IgD-negative memory B cell (primary cell): ENCODE data around the gene KLHL29. TPM values are rescaled to one million over a fixed set of nuclear protein-coding genes. Genes with fewer than 3 reads are reported as not detected.

Experiments used
- H3K27ac Mint-ChIP-seq, 3 donors: one replicate each; pipeline ENCODE4 v1.8.0; 2020 to 2022; ENCODE audit warnings: mild to moderate bottlenecking in 3 of 3, mixed read lengths in 3 of 3, moderate library complexity in 1 of 3
- H3K27me3 Mint-ChIP-seq: one replicate; pipeline ENCODE4 v1.8.0; 2021; ENCODE audit warnings: mixed read lengths
- H3K36me3 Mint-ChIP-seq: one replicate; pipeline ENCODE4 v1.8.0; 2020; ENCODE audit warnings: mild to moderate bottlenecking, mixed read lengths
- H3K4me1 Mint-ChIP-seq, 3 donors: one replicate each; pipeline ENCODE4 v1.8.0; 2020 to 2022; ENCODE audit warnings: mixed read lengths in 3 of 3, mild to moderate bottlenecking in 1 of 3
- H3K4me3 Mint-ChIP-seq, 4 donors: one replicate each; pipeline ENCODE4 v1.8.0; 2020 to 2022; ENCODE audit warnings: mild to moderate bottlenecking in 4 of 4, mixed read lengths in 4 of 4, moderate library complexity in 3 of 4
- H3K9me3 Mint-ChIP-seq, 3 donors: one replicate each; pipeline ENCODE4 v1.8.0; 2020 to 2021; ENCODE audit warnings: mixed read lengths in 3 of 3, mild to moderate bottlenecking in 1 of 3
- polyA plus RNA-seq: library from polyadenylated mRNA; unstranded; fragments of 300-500 nt; fragmentation: Illumina TruSeq; gene quantifications from one replicate; pipeline ENCODE4 v1.2.3, GENCODE V29; 2021

The KLHL29 gene
- polyA plus RNA-seq, 1 donor from 2014 or later, result 0.11 TPM

DNA sequence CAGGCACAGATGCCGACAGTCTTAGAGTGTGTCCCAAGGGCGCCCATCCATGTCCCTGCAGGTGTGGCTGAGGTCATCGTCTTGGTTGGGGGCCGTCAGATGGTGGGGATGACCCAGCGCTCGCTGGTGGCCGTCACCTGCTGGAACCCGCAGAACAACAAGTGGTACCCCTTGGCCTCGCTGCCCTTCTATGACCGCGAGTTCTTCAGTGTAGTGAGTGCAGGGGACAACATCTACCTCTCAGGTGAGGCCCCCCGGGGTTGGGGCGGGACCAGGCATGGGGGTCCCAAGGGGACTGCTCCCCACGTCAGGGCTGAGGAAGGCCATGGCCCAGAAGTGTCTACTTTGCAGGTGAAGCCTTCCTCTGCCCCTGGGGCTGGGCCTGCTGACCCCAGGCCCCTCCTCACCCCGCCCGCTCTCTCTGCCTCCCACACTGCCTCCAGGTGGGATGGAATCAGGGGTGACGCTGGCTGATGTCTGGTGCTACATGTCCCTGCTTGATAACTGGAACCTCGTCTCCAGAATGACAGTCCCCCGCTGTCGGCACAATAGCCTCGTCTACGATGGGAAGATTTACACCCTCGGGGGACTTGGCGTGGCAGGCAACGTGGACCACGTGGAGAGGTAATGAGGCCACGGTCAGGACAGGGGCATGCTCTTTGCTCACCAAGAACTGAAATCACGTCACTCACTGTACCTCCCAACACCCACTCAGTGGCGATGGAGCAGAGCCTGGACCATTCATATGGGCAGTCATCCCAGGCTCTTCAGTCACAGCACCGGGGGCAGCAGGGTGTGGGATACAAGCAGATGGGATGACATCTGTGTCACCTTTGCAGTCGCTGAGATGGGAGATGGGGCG is 311.1 kb downstream of the KLHL29 start:
- Mint-ChIP-seq H3K27ac (no peak overlapping the region), H3K4me1 (peaks cover 0 to 4% (median 0%) of the 10 kb centered on the region in 3 donors), H3K4me3 (no peak overlapping the region), H3K27me3 (no peaks in the 10 kb centered on the region), H3K9me3 (no peaks in the 10 kb centered on the region), H3K36me3 (peaks cover 12% of the 10 kb centered on the region)

DNA sequence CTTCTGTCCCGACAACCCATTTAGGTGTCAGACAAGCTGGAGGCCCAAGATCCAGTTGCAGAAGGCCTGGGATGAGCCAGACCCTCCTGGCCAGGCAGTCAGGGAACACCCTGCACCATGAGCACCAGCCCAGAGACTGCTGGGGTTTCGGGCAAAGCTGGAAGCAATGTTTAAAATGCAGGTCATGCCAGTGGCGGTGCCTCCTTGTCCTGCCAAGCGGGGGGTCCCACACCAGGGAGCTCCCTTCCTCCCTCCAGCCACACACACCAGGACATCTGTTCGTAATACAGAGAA is 311.7 kb downstream of the KLHL29 start:
- no peak overlapping the region for H3K4me3 Mint-ChIP-seq
- H3K9me3 Mint-ChIP-seq, result no peaks in the 10 kb centered on the region
- no peaks in the 10 kb centered on the region for H3K27me3 Mint-ChIP-seq
- H3K4me1 Mint-ChIP-seq, result peaks cover 0 to 4% (median 0%) of the 10 kb centered on the region in 3 donors
- peaks cover 10% of the 10 kb centered on the region for H3K36me3 Mint-ChIP-seq
- no peak overlapping the region for H3K27ac Mint-ChIP-seq

DNA sequence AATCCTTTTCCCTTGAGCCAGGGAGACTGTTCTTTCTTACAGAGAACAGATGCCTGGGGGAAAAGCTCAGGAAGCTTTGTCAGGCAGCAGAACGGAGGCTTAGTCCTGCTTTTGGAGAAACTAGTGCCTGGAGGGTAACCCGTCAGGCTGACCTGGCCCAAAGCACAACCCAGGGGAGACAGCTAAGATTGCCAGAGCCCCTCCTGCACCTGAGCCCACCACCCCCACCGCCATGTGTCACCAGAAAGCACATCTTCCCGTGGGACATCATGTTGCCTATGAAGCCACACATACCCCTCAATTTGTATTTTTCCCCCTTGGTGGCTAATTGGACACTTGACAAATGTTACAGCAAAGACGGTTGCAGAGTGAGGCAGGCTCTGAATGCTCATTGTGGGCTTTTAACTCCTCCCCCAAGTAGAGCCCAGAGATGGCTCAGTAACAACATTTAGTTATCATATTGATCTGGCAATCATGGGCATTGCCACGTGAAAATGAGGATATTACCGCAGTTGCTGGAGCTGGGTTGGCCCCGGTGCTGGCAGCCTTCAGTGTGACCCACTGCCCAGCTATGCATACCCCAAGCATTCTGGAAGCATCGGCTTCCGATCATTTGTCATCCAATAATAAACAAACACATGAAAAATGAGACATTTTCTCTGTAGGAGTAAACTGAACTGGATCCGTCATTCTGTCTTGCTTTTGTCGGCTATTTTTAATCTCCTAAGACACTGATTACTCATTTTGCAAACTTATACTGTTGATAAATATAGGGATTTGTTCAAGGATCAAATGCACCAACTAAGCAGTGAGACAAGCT is 312.5 kb downstream of the KLHL29 start:
- Mint-ChIP-seq H3K4me3 (no peak overlapping the region), H3K27ac (no peak overlapping the region), H3K27me3 (no peaks in the 10 kb centered on the region), H3K9me3 (no peaks in the 10 kb centered on the region), H3K4me1 (peaks cover 0 to 5% (median 0%) of the 10 kb centered on the region in 3 donors), H3K36me3 (peaks cover 8% of the 10 kb centered on the region)

DNA sequence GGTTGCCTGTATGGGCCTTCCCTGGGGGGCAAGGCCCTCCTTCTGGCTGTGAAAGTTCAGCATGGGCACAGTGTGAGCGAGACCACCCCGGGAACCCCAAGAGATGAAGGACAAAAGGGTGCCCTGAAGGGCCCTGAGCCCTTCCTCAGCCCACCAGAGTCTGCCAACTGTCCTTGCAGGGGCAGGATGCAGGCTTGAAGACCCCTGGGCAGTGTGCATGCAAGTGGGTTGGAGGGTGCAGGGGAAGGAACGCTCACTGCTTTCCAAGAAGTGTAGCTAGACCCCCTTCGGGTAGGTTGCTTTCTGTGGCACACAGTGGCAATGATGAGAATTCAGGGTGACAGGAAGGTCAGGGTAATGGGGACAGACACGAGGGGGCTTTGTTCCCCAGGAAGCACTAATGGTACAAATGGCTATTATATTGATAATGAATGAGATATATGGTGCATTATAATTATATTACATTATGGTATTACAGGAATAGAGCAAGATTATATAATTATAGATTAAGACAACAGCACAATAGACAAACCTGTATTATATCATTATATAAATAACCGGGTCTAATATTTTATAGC is 313.2 kb downstream of the KLHL29 start:
- Mint-ChIP-seq H3K4me1 (peaks cover 0 to 5% (median 0%) of the 10 kb centered on the region in 3 donors), H3K9me3 (no peaks in the 10 kb centered on the region), H3K27ac (no peak overlapping the region)

DNA sequence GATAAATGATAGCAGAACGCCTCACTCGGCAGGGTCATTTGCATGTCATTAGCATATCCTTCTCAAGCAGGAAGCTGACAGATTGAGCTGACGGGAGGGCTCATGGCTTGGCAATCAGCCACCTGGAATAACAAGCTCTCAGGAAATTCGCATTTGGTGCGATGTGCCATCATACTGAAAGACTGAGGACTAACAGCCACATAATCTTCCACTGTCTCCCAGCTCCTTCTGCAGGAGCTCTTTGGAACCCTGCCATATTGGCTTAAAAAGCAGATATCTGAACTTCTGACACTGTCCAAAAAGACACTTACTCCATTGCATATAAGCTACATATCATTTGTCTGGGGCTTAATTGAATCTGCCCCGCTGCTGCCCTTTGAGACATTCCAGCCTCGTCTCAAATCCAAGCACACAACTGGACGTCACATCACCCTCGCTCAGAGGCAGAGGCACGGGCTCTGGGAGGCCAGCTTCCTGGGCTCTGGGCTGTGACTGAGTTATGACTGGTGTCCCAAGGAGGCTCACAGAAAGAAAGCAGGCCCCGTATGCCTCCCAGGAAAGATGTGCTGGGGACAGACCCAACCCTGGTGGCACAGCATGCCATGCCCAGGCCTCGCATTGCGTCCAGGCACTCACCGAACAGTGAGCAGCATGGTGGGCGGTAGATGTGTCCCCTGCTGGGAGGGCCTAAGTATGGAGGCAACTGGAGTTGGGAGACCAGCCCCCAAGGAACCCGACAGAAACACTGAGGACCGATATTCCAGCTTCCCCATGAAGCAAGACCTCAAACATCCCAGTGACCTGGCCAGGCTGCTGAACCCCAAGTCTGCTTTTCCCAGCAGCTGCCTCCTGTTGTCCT is 314.0 kb downstream of the KLHL29 start:
- H3K4me3 Mint-ChIP-seq, result no peak overlapping the region
- no peaks in the 10 kb centered on the region for H3K27me3 Mint-ChIP-seq
- peaks cover 7% of the 10 kb centered on the region for H3K36me3 Mint-ChIP-seq
- H3K9me3 Mint-ChIP-seq, result no peaks in the 10 kb centered on the region
- H3K4me1 Mint-ChIP-seq, result peaks cover 0 to 5% (median 0%) of the 10 kb centered on the region in 3 donors
- no peak overlapping the region for H3K27ac Mint-ChIP-seq

More for the DNA sequence above, 313.2 kb downstream of the KLHL29 start:
- Mint-ChIP-seq H3K4me3 (no peak overlapping the region), H3K27me3 (no peaks in the 10 kb centered on the region), H3K36me3 (peaks cover 7% of the 10 kb centered on the region)

DNA sequence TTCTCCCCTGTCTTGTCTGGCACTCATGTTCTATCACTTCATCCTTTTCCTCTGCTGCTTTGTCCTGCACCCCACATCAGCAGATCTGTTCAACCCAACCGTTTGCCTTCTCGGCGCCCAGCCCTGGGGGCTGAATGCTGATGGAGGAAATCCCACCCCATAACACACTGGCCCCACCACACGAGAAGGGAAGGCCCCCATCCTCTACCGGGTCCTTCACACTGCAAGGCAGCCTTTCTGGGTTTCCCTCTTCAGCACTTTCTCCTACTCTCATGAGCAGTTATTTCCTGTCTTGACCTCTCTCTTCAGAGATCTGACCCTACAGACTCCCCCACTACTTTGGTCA is 314.6 kb downstream of the KLHL29 start:
- Mint-ChIP-seq H3K4me3 (no peak overlapping the region), H3K27me3 (no peaks in the 10 kb centered on the region), H3K9me3 (no peaks in the 10 kb centered on the region), H3K4me1 (peaks cover 0 to 5% (median 0%) of the 10 kb centered on the region in 3 donors), H3K27ac (no peak overlapping the region), H3K36me3 (peaks cover 7% of the 10 kb centered on the region)

DNA sequence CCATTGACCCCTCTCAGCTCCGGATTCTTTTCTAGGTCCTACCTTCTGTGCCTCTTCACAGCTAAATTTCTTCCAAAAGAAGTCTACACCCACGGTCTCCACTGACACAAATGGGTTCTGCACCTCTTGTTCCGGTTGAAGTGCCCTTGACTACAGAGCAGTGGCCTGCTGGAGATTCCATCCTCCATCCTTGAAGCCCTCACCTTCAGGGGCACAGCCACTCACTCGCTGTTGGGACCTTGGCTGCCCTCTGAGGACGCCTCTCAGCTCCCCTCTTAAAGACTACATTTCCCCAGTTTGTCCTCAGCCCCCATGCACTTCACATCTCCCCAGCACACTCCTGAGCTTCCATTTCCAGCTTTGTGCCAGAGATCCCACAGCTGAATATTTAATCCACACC is 315.6 kb downstream of the KLHL29 start:
- H3K4me1 Mint-ChIP-seq, result peaks cover 0 to 2% (median 0%) of the 10 kb centered on the region in 3 donors
- no peaks in the 10 kb centered on the region for H3K9me3 Mint-ChIP-seq
- no peak overlapping the region for H3K4me3 Mint-ChIP-seq
- no peak overlapping the region for H3K27ac Mint-ChIP-seq
- peaks cover 12% of the 10 kb centered on the region for H3K36me3 Mint-ChIP-seq
- H3K27me3 Mint-ChIP-seq, result no peaks in the 10 kb centered on the region

DNA sequence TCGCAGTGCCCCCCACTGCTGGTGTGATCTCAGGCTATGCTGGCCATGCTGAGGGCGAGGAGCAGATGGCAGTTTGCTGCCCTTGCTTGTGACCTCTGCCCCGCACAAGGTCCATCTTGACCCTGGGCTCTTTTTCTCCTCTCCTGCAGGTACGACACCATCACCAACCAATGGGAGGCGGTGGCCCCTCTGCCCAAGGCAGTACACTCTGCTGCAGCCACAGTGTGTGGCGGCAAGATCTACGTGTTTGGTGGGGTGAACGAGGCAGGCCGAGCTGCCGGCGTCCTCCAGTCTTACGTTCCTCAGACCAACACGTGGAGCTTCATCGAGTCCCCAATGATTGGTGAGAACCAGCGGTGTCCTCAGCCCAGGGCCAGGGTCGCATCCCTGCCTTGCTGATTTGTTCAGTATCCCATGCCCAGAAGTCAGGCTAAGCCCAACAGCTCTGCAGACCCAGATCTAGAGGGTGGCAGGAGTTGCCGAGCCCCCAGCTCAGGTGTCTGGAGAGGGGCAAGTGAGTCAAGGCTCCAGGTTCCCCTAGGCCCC is 318.1 kb downstream of the KLHL29 start:
- peak overlapping the region in 1 of 4 donors; percentile 34 for H3K4me3 Mint-ChIP-seq
- peaks cover 28% of the 10 kb centered on the region for H3K36me3 Mint-ChIP-seq
- peaks cover 0 to 2% (median 0%) of the 10 kb centered on the region in 3 donors for H3K4me1 Mint-ChIP-seq
- no peaks in the 10 kb centered on the region for H3K27me3 Mint-ChIP-seq
- no peaks in the 10 kb centered on the region for H3K9me3 Mint-ChIP-seq
- H3K27ac Mint-ChIP-seq, result no peak overlapping the region

DNA sequence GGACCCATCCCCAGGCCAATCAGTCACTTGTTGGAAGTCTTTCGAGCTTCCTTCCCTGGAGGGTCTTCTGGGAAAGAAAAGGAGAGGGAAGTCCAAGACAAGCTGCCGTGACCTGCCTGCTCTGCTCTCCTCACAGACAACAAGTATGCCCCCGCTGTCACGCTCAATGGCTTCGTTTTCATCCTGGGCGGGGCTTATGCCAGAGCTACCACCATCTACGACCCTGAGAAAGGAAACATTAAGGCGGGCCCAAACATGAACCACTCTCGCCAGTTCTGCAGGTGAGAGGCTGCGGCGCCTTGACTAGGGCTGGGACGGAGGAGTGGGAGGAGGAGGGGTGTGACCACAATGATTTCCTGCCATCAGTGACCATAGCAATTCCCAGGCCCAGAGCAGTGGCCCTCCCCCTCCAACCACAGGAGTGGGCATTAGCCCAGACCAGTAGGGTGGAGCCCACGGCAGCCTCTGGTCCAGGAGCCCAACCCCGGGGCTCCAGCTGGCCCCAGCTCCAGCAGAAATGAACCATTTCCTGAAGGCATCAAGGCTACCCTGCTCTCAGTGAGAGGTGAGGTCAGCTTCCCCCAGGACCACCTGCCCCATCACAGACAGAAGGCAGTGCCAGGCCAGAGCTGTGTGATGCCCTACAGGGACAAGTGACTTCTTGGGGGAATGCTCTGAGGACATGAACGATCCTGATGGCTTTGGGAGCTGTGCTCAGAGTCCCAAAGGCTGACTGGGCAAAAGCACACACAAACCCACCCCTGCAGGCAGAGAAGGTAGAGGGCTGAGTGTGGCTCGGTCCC is 318.8 kb downstream of the KLHL29 start:
- no peak overlapping the region for H3K27ac Mint-ChIP-seq
- H3K4me1 Mint-ChIP-seq, result peaks cover 0 to 2% (median 0%) of the 10 kb centered on the region in 3 donors
- H3K36me3 Mint-ChIP-seq, result peaks cover 28% of the 10 kb centered on the region
- H3K27me3 Mint-ChIP-seq, result no peaks in the 10 kb centered on the region
- H3K9me3 Mint-ChIP-seq, result no peaks in the 10 kb centered on the region
- H3K4me3 Mint-ChIP-seq, result no peak overlapping the region

DNA sequence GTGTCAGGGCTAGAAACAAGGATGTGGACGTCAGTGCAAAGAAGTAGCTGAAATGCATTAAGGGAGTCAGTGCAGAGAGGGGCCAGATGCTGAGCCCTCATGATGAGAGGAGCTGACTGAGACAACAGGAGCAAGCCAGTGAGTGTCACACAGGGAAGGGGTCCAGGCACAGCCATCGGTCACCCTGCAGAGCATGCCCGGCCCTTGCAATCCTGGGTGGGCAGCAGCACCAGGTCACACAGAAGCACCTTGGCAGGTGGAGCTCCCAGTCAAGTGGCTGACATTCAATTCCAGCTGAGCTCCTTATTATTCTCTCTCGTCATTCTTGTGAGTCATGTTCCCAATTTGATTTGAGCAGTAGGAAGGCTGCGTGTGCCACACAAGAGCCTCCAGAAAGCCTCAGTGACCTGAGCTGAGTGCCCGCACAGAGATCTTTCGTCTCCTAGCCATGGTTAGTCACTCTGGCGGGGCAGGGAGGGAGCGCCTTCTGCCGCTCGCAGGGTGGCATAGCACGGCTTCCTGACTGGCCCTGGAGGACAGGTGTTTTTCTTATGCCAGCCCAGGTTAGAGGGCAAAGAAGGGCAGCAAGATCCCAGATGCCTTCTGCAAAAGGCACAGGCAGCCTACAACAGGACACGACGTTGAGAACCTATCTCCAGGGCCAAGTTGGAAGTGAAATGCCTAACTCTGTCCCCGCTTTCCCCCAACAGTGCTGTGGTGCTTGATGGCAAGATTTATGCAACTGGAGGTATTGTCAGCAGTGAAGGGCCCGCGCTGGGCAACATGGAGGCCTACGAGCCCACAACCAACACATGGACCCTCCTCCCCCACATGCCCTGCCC is 321.0 kb downstream of the KLHL29 start:
- peaks cover 24% of the 10 kb centered on the region for H3K36me3 Mint-ChIP-seq
- no peak overlapping the region for H3K4me3 Mint-ChIP-seq
- peak overlapping the region in 1 of 3 donors; percentile 59 for H3K27ac Mint-ChIP-seq
- H3K4me1 Mint-ChIP-seq, result peaks cover 0 to 1% (median 0%) of the 10 kb centered on the region in 3 donors
- H3K27me3 Mint-ChIP-seq, result no peaks in the 10 kb centered on the region
- no peaks in the 10 kb centered on the region for H3K9me3 Mint-ChIP-seq

DNA sequence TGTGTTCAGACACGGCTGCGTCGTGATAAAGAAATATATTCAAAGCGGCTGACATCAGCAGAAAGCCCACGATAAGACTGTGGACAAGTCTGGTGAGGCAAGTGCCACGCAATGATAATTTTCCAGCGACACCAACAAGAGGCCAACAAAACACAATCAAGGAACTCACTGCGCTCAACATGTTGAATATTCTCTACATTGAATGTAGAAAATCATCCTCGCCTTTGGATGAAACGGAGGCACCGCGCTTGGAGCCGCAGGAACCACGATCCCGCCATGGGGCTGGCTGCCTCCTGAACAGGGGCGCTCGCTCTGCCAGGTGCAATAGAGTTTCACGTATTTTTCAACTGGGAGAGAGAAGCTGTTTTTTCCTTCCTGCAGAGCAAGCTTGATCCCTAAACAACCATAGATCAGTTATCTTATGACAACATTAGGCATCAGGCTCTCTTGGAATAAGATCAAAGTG is 321.7 kb downstream of the KLHL29 start:
- no peaks in the 10 kb centered on the region for H3K27me3 Mint-ChIP-seq
- peaks cover 26% of the 10 kb centered on the region for H3K36me3 Mint-ChIP-seq
- H3K27ac Mint-ChIP-seq, result no peak overlapping the region
- H3K9me3 Mint-ChIP-seq, result no peaks in the 10 kb centered on the region
- H3K4me1 Mint-ChIP-seq, result peaks cover 0 to 1% (median 0%) of the 10 kb centered on the region in 3 donors
- H3K4me3 Mint-ChIP-seq, result no peak overlapping the region

DNA sequence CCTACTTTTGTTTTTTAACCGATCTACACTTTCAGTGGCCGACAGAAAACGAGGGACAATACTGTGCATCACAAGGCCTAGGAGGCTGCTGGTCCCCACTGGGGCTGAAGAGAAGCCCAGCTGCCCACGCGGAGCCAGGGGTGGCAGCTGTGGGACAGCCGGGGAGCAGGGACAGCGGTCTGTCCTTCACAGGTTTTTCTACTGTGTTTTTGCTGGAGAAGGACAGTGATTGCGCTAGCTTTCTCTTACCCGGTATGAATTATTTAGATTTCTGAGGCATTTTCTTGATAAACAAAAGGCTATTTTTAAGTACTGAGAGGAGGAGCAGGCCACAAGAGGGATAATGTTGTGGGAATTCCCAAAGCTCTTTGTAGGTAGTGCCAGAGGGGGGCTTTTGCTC is 322.1 kb downstream of the KLHL29 start:
- Mint-ChIP-seq H3K36me3 (peaks cover 28% of the 10 kb centered on the region), H3K27ac (no peak overlapping the region), H3K4me3 (no peak overlapping the region), H3K9me3 (no peaks in the 10 kb centered on the region), H3K4me1 (peaks cover 0 to 1% (median 0%) of the 10 kb centered on the region in 3 donors), H3K27me3 (no peaks in the 10 kb centered on the region)

DNA sequence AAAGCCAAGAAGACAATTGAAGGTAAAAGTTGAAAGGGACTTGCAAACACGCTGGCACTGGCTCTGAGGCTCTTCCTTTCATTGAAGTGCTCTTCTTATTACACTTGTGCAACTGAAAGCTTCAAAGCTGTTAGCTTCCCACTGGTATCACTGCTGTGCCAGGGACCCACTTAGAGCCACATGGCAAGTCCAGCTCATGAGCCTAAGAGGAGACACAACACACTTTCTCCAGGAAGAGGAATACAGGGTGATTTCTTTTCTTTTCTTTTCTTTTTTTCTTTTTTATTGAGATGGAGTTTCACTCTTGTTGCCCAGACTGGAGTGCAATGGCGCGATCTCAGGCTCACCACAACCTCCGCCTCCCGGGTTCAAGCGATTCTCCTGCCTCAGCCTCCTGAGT is 323.8 kb downstream of the KLHL29 start:
- Mint-ChIP-seq H3K4me1 (no peaks in the 10 kb centered on the region), H3K27ac (no peak overlapping the region), H3K4me3 (no peak overlapping the region), H3K9me3 (no peaks in the 10 kb centered on the region), H3K36me3 (peaks cover 30% of the 10 kb centered on the region), H3K27me3 (no peaks in the 10 kb centered on the region)
